Left ventricle myocardium superior (tissue), 1 donor: ENCODE data around the gene CRYBA4. TPM values are rescaled to one million over a fixed set of nuclear protein-coding genes. Genes with fewer than 3 reads are reported as not detected.

Experiments used
- ATAC-seq: fragments of 200-7000 bp; cut with Tn5 transposase; one replicate; pipeline ENCODE4 v1.9.1; 2020; ENCODE audit warnings: mild to moderate bottlenecking, moderate library complexity
- DNase-seq: peaks from one replicate; pipeline ENCODE4 v3.0.0-alpha.2; 2020
- intact Hi-C: fragments of 100-400 bp; cut with micrococcal nuclease; formaldehyde crosslinking; loops from one replicate; pipeline ENCODE4 v1.11.0; 2022
- long read RNA-seq: library from polyadenylated mRNA; unstranded; transcript quantifications from one replicate; pipeline ENCODE4 v2.0.0, GENCODE V29; 2021
- total RNA-seq: library from RNA; stranded (reverse); fragmentation: NEBNext Ultra II Directional; extraction: Animal tissue kit (Norgen Biotek cat#: 25700); gene quantifications from one replicate; pipeline ENCODE4 v1.2.1, GENCODE V29; 2021
- donor health status: DM: no; HTN: yes; CAD: no; lungs with severe emphysema.

The CRYBA4 gene
- total RNA-seq = not detected
- long read RNA-seq = 0 reads

DNA sequence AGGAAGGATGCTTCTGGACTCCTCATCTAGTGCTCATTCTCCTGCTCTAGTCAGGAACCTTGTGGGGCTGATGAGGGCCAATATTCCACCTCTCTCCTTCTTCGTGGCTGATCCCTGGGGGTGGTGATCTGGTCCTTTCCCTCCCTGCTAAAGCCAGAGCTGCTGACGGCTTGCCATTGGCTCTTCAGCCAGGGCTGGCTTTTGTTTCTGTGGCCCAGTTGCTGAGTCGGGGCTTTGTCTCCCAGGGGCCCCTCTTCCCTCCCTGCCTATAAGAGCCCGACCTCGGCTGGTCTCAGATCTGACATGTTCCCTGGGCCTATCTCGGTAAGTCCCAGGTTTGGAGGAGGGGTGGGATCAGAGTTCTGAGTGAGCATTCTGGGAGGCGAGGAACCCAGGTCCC is at the start of gene CRYBA4:
TSS of gene CRYBA4 (plus strand) at position 301 of the 400 bp plus-strand sequence. CDS start 634 bp downstream, outside the sequence.
- intact Hi-C loops = no loop called here
- DNase-seq = no peak
- ATAC-seq = no peak

- DNase-seq (peak; percentile 64), ATAC-seq (peak; percentile 55)
- intact Hi-C loops = no loop called here
These were observed 48.6 kb upstream of the CRYBA4 start for GRCh38 chr22:26573026-26573662.

GRCh38 chr22:26574001-26574723 is 47.6 kb upstream of the CRYBA4 start:
- intact Hi-C loops = no loop called here
- ATAC-seq = no peak
- no peak for DNase-seq

DNA sequence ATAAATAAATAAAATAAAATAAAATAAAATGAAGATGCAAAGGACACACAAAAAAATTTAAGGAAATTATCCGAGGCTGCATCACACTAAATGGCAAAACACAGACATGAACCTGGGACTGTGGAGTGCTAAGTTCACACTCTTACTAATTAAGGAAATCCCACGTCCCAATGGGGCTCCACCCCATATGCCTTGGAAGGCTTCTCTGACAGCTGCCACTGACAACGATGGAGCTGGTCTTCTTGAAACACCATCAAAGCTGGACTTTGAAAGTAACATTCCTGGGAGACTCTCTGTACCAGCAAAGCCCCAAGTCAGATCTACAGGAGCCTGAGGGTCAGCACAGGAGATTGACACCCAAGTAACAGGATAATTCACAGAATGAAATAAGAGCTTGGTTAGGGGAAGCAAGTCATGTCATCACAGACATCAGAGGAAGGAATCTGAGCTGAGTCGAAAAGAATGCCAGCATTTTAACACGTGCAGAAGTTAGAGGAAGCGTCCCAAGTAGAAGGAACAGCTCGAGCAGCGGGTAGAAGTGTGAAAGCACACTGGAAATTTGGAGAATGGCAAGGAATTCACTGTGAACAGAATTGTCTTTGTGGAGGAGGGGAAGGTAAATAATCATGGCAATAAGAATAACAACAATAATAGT is 45.6 kb upstream of the CRYBA4 start:
- intact Hi-C loops = no loop called here
- DNase-seq = no peak
- ATAC-seq = no peak

DNA sequence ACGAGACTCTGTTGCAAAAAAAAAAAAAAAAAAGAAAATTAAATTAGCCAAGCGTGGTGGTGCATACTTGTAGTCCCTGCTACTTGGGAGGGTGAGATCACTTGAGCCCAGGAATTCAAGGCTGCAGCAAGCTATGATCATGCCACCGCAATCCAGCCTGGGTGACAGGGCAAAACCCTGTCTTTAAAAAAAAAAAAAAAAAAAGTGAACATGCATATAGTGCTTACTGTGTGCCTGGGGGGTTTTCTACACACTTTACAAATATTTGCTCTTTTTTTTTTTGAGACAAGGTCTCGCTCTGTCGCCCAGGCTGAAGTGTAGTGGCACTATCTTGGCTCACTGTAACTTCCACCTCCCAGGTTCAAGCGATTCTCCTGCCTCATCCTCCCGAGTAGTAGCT is 44.7 kb upstream of the CRYBA4 start:
- no peak for ATAC-seq
- intact Hi-C loops = no loop called here
- no peak for DNase-seq

GRCh38 chr22:26579331-26579886 is 42.4 kb upstream of the CRYBA4 start:
- DNase-seq (peak; percentile 42), ATAC-seq (peak; percentile 46)
- intact Hi-C loops = no loop called here

GRCh38 chr22:26580240-26580962 is 41.4 kb upstream of the CRYBA4 start:
- DNase-seq (no peak), ATAC-seq (no peak)
- intact Hi-C loops = loop anchor here (10.0 kb wide), 1 partner anchor 76 kb away; no protein-coding TSS in a partner anchor

GRCh38 chr22:26581026-26581425 is 40.7 kb upstream of the CRYBA4 start:
- no peak for DNase-seq
- intact Hi-C loops = loop anchor here (10.0 kb wide), 1 partner anchor 76 kb away; no protein-coding TSS in a partner anchor
- no peak for ATAC-seq

GRCh38 chr22:26581633-26582168 is 40.1 kb upstream of the CRYBA4 start:
- no peak for DNase-seq
- no peak for ATAC-seq
- intact Hi-C loops = loop anchor here (10.0 kb wide), 1 partner anchor 77 kb away; no protein-coding TSS in a partner anchor

DNA sequence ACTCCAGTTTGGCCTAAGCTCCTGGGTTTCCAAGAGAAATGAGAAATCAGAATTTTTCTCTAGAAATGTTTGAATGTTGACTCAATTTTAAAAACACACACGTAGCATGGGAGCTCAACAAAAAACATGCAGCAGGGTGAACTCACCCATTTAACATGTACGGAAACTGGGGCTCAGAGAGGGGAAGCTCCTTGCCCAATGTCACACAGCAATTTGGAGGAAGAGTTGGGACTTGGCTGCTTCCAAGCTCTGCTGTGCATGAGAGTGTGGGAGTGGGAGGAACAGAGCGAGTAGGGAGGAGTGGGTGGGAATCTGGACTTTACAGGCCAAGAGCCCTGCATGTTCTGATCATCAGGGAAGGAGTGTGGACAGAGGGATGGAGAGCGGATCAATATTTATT is 37.8 kb upstream of the CRYBA4 start:
- intact Hi-C loops = loop anchor here (10.0 kb wide), 1 partner anchor 79 kb away; no protein-coding TSS in a partner anchor
- no peak for DNase-seq
- ATAC-seq = no peak

DNA sequence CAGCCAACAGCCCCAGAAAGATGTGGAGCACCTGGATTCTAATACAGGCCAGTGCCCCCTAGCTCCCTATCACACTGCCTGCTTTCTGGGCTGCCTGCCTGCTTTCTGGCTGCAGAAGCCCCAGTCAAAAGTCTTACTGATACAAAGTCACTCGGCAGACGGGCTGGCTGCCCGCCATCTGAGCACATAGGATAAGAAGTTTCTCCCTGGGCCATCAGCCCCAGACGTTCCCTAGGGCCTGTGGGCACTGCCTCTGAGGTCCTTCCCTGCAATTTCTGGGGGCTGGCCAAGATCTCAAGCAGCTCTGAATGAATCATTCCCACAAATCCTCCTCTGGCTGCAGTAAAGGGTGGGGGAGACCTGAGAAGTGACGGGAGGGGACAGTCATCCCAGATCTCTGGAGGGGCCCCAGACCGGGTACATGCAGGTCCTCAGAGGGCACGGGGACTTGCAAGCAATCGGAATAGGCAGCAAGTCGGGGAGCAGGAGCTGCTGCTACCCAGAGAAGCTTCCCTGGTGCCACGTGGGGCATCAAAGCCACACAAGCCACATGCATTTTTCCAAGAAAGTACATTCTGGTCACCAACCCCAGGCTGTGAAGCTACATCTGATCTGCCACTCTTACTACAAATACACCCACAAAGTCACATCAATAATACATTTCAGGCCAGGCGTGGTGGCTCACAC is 36.5 kb upstream of the CRYBA4 start:
- DNase-seq (peak; percentile 92), ATAC-seq (peak; percentile 63)
- intact Hi-C loops = loop anchor here (10.0 kb wide), 1 partner anchor 80 kb away; no protein-coding TSS in a partner anchor

GRCh38 chr22:26586556-26587325 is 35.0 kb upstream of the CRYBA4 start:
- intact Hi-C loops = loop anchor here (10.0 kb wide), 1 partner anchor 82 kb away; no protein-coding TSS in a partner anchor
- no peak for DNase-seq
- ATAC-seq = no peak

DNA sequence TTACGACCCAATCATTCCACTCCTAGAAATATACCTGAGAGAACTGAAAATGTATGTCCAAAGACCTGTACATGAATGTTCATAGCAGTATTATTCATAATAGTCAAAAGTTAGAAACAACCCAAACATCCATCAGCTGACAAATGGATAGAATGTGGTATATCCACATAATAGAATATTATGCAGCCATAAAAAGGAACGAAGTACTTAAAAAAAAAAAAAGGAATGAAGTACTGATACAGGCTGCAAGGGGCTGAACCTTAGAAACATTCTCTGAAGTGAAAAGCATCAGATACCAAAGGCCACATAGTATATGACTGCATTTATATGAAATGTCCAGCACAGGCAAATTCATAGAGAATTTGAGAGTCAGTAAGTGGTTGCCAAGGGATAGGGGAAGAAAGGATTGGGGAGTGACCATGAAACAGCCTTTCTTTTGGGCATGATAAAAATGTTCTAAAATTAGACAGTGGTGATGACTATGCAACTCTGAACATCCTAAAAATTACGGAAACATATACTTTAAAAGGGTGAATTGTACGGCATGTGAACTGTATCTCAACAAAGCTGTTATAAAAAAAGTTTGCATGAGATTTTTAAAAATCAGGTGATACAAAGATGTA is 33.7 kb upstream of the CRYBA4 start:
- ATAC-seq (no peak), DNase-seq (no peak)
- intact Hi-C loops = loop anchor here (10.0 kb wide), 1 partner anchor 83 kb away; no protein-coding TSS in a partner anchor

DNA sequence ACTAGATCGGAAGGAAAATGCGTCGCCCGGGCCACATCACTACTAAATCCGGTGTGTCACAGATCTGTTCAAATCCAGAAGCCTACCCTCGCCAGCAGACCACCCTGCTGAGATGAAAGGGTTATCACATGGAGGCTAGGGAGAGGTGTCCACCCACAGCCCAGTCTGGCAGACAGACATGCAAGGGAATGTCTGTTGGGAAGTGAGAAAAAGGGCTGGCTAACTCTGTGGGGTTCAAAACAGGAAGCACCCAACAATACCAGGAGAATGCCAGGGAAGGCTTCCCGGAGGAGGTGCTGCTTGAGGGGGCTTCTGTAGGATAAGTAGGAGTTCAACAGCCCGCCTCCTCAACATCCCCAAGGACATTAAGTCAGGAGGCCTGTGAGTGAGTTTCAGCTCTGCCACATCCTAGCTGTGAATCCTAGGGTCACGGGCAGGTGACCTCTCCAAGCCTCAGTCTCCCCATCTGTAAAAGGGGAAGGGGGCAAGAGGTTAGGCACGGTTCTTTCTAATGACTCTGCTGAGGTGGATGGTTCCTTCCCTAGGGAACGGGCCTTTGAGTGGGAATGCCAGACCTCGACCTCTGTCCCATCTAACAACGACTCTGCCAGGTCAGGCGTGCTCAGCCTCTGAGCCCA is 32.9 kb upstream of the CRYBA4 start:
- ATAC-seq (no peak), DNase-seq (no peak)
- intact Hi-C loops = loop anchor here (10.0 kb wide), 1 partner anchor 84 kb away; no protein-coding TSS in a partner anchor

DNA sequence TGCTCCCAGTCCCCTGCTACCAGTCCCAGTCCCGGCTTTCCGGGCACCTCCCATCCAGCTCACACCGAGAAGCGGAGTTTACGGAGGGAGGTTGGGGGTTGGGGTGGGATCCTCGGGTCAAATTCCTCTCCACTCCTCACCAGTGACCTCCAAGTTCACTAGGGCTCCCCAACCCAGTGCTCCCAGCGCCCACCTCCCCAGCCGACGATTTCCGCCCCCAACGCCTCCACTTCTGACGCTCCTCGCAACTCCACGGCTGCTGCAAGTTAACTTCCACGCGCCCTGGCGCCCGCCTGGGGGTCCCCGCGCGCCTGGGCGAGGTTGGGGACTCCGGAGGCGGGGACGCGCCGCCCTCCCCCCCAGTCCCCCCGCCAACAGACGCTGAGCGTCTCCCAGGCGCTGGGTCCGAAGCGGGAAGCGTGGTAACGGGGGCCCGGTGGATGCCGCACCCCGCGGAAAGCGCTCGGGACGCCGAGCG is 32.4 kb upstream of the CRYBA4 start:
- peak; percentile 28 for ATAC-seq
- peak; percentile 50 for DNase-seq
- intact Hi-C loops = loop anchor here (10.0 kb wide), 1 partner anchor 85 kb away; no protein-coding TSS in a partner anchor
